T-helper 2 cell treated with Interferon-gamma antibody and Interleukin-4, amounts not matched to agents 5 μg/mL and 100 μg/mL, for 36 hours (primary cell): ENCODE measurements around the gene UFD1.

ENCODE experiments used
- DNase-seq: peaks from one replicate; pipeline ENCODE4 v3.0.0; 2021; ENCODE audit warnings: low spot score
- H3K27ac Mint-ChIP-seq: one replicate; pipeline ENCODE4 v1.8.0; 2021; ENCODE audit warnings: mild to moderate bottlenecking, mixed read lengths
- H3K27me3 Mint-ChIP-seq: one replicate; pipeline ENCODE4 v1.8.0; 2021; ENCODE audit warnings: low read depth, mixed read lengths
- H3K36me3 Mint-ChIP-seq: one replicate; pipeline ENCODE4 v1.8.0; 2021; ENCODE audit warnings: low read depth, mixed read lengths
- H3K4me1 Mint-ChIP-seq: one replicate; pipeline ENCODE4 v1.8.0; 2021; ENCODE audit warnings: low read depth, mixed read lengths
- H3K4me3 Mint-ChIP-seq: one replicate; pipeline ENCODE4 v1.8.0; 2022; ENCODE audit warnings: mild to moderate bottlenecking, moderate library complexity, mixed read lengths
- H3K9me3 Mint-ChIP-seq: one replicate; pipeline ENCODE4 v1.8.0; 2021; ENCODE audit warnings: mixed read lengths

Gene UFD1

GRCh38 chr22:19495562-19496323 is 16.8 kb upstream of the UFD1 start:
- Mint-ChIP-seq H3K36me3 (peaks cover 27% of the 10 kb centered on the region), H3K4me3 (no peak overlapping the region), H3K27me3 (no peaks in the 10 kb centered on the region), H3K9me3 (no peaks in the 10 kb centered on the region), H3K4me1 (peaks cover 6% of the 10 kb centered on the region), H3K27ac (no peak overlapping the region)
- DNase-seq = no peak

GRCh38 chr22:19494676-19495173 is 15.7 kb upstream of the UFD1 start:
- no peak for DNase-seq
- Mint-ChIP-seq H3K9me3 (no peaks in the 10 kb centered on the region), H3K27ac (no peak overlapping the region), H3K4me1 (peaks cover 11% of the 10 kb centered on the region), H3K4me3 (no peak overlapping the region), H3K36me3 (peaks cover 33% of the 10 kb centered on the region), H3K27me3 (no peaks in the 10 kb centered on the region)

GRCh38 chr22:19494001-19494560 is 15.1 kb upstream of the UFD1 start:
- H3K27ac Mint-ChIP-seq = no peak overlapping the region
- H3K27me3 Mint-ChIP-seq = no peaks in the 10 kb centered on the region

GRCh38 chr22:19492504-19493174 is 13.6 kb upstream of the UFD1 start:
- peak overlapping the region; percentile 44 for H3K27ac Mint-ChIP-seq
- no peaks in the 10 kb centered on the region for H3K9me3 Mint-ChIP-seq
- peak overlapping the region; percentile 11 for H3K4me3 Mint-ChIP-seq
- peaks cover 45% of the 10 kb centered on the region for H3K36me3 Mint-ChIP-seq
- H3K27me3 Mint-ChIP-seq = no peaks in the 10 kb centered on the region
- H3K4me1 Mint-ChIP-seq = peaks cover 11% of the 10 kb centered on the region
- DNase-seq = no peak

More at GRCh38 chr22:19494001-19494560, 15.1 kb upstream of the UFD1 start:
- no peak overlapping the region for H3K4me3 Mint-ChIP-seq
- H3K4me1 Mint-ChIP-seq = peaks cover 11% of the 10 kb centered on the region
- no peak for DNase-seq
- H3K9me3 Mint-ChIP-seq = no peaks in the 10 kb centered on the region
- H3K36me3 Mint-ChIP-seq = peaks cover 38% of the 10 kb centered on the region

- Mint-ChIP-seq H3K4me1 (peaks cover 11% of the 10 kb centered on the region), H3K9me3 (no peaks in the 10 kb centered on the region), H3K27ac (peak overlapping the region; percentile 24), H3K27me3 (no peaks in the 10 kb centered on the region), H3K36me3 (peaks cover 39% of the 10 kb centered on the region), H3K4me3 (no peak overlapping the region)
- no peak for DNase-seq
Measured at GRCh38 chr22:19490628-19491230, 11.7 kb upstream of the UFD1 start.

GRCh38 chr22:19488884-19489843 is 10.2 kb upstream of the UFD1 start:
- no peak overlapping the region for H3K27ac Mint-ChIP-seq
- H3K4me1 Mint-ChIP-seq = peaks cover 14% of the 10 kb centered on the region
- no peaks in the 10 kb centered on the region for H3K9me3 Mint-ChIP-seq
- peaks cover 52% of the 10 kb centered on the region for H3K36me3 Mint-ChIP-seq
- H3K4me3 Mint-ChIP-seq = no peak overlapping the region
- DNase-seq = no peak
- no peaks in the 10 kb centered on the region for H3K27me3 Mint-ChIP-seq

GRCh38 chr22:19488285-19488684 is 9.3 kb upstream of the UFD1 start:
- Mint-ChIP-seq H3K27me3 (no peaks in the 10 kb centered on the region), H3K36me3 (peaks cover 54% of the 10 kb centered on the region), H3K27ac (no peak overlapping the region), H3K4me1 (peaks cover 16% of the 10 kb centered on the region), H3K9me3 (no peaks in the 10 kb centered on the region), H3K4me3 (no peak overlapping the region)
- no peak for DNase-seq

GRCh38 chr22:19483481-19484244 is 4.7 kb upstream of the UFD1 start:
- H3K36me3 Mint-ChIP-seq = peaks cover 43% of the 10 kb centered on the region
- no peaks in the 10 kb centered on the region for H3K27me3 Mint-ChIP-seq
- H3K27ac Mint-ChIP-seq = no peak overlapping the region
- H3K9me3 Mint-ChIP-seq = no peaks in the 10 kb centered on the region
- H3K4me1 Mint-ChIP-seq = peaks cover 13% of the 10 kb centered on the region
- no peak for DNase-seq
- no peak overlapping the region for H3K4me3 Mint-ChIP-seq

- DNase-seq = no peak
- Mint-ChIP-seq H3K27me3 (no peaks in the 10 kb centered on the region), H3K4me3 (peak overlapping the region; percentile 34), H3K27ac (no peak overlapping the region), H3K9me3 (no peaks in the 10 kb centered on the region), H3K4me1 (peaks cover 20% of the 10 kb centered on the region), H3K36me3 (peaks cover 37% of the 10 kb centered on the region)
Measured at GRCh38 chr22:19482297-19482696, 3.3 kb upstream of the UFD1 start.

GRCh38 chr22:19480789-19481188 is 1.8 kb upstream of the UFD1 start:
- peak overlapping the region; percentile 95 for H3K4me3 Mint-ChIP-seq
- H3K27ac Mint-ChIP-seq = peak overlapping the region; percentile 98
- no peaks in the 10 kb centered on the region for H3K27me3 Mint-ChIP-seq
- peaks cover 24% of the 10 kb centered on the region for H3K4me1 Mint-ChIP-seq
- peaks cover 34% of the 10 kb centered on the region for H3K36me3 Mint-ChIP-seq
- no peak for DNase-seq
- H3K9me3 Mint-ChIP-seq = no peaks in the 10 kb centered on the region

- Mint-ChIP-seq H3K9me3 (no peaks in the 10 kb centered on the region), H3K36me3 (peaks cover 32% of the 10 kb centered on the region), H3K4me1 (peaks cover 22% of the 10 kb centered on the region), H3K27ac (peak overlapping the region; percentile 98), H3K4me3 (peak overlapping the region; percentile 95), H3K27me3 (no peaks in the 10 kb centered on the region)
- DNase-seq = no peak
Measured at GRCh38 chr22:19480173-19480568, 1.2 kb upstream of the UFD1 start.

GRCh38 chr22:19479355-19480172 is 571 bp upstream of the UFD1 start, which contains the start of gene CDC45:
CDC45 (plus strand) TSS chr22:19479920; CDS start chr22:19479969, 49 bp downstream.
- H3K36me3 Mint-ChIP-seq = peaks cover 26% of the 10 kb centered on the region
- peak; percentile 93 for DNase-seq
- H3K4me3 Mint-ChIP-seq = peak within 1 kb of the TSS; percentile 96
- H3K27me3 Mint-ChIP-seq = no peaks in the 10 kb centered on the region
- H3K27ac Mint-ChIP-seq = peak within 1 kb of the TSS; percentile 98
- peaks cover 21% of the 10 kb centered on the region for H3K4me1 Mint-ChIP-seq
- no peaks in the 10 kb centered on the region for H3K9me3 Mint-ChIP-seq
